IMR-90 (cell line): ENCODE measurements around the gene B4GALNT3.

ENCODE experiments used
- CEBPB ChIP-seq: IDR thresholded peaks from 2 replicates; pipeline ENCODE4 v1.6.1; 2012; ENCODE audit warnings: low read depth, low read length, improper control_type of control experiment
- FOS ChIP-seq: fragments of 150-350 bp; IDR thresholded peaks from 2 replicates; pipeline ENCODE4 v1.6.1; 2016; ENCODE audit warnings: low read depth, low read length
- MAFK ChIP-seq: IDR thresholded peaks from 2 replicates; pipeline ENCODE4 v1.6.1; 2012; ENCODE audit warnings: low read depth, low read length, improper control_type of control experiment
- MXI1 ChIP-seq: IDR thresholded peaks from 2 replicates; pipeline ENCODE4 v1.6.1; 2012; ENCODE audit warnings: low read depth, mild to moderate bottlenecking, low read length, moderate library complexity, borderline replicate concordance
- POLR2A ChIP-seq: IDR thresholded peaks from 2 replicates; pipeline ENCODE4 v1.6.1; 2012; ENCODE audit warnings: mild to moderate bottlenecking, low read depth, low read length
- TF ChIP-seq, protein P1 (sequence below): conservative IDR thresholded peaks from 2 replicates; pipeline ENCODE4 v1.5.1; 2012; ENCODE audit warnings: mild to moderate bottlenecking, low read depth, low read length, improper control_type of control experiment

DNA sequence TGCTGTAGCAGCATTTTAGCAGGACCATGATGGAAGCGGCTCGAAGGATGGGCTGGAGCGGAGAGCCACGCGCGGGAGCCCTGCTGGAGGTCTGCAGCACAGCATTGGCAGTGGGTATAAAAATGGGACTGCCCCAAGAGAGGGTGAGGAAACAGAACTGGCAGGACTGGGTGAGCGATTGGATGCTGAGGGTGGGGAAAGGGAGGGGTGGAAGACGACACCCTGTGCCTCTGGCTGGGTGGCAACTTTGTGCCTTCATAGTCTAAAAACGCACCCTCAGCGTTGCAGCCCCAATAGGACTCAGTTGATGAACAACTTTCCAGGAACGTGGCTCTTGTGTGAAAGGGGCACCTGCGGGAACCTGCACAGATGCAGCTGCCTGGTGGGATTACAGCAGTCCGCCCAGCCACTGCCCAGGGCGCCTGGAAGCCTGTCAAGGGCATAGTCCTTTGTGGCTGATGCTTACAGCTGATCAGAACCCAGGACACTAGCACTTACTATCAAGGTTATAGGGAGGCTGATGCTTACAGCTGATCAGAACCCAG is 130.5 kb downstream of the B4GALNT3 start:
- TF ChIP-seq, protein P1, sequence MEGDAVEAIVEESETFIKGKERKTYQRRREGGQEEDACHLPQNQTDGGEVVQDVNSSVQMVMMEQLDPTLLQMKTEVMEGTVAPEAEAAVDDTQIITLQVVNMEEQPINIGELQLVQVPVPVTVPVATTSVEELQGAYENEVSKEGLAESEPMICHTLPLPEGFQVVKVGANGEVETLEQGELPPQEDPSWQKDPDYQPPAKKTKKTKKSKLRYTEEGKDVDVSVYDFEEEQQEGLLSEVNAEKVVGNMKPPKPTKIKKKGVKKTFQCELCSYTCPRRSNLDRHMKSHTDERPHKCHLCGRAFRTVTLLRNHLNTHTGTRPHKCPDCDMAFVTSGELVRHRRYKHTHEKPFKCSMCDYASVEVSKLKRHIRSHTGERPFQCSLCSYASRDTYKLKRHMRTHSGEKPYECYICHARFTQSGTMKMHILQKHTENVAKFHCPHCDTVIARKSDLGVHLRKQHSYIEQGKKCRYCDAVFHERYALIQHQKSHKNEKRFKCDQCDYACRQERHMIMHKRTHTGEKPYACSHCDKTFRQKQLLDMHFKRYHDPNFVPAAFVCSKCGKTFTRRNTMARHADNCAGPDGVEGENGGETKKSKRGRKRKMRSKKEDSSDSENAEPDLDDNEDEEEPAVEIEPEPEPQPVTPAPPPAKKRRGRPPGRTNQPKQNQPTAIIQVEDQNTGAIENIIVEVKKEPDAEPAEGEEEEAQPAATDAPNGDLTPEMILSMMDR: no peak
- TF ChIP-seq CEBPB (no peak), FOS (no peak), MXI1 (no peak), MAFK (no peak), POLR2A (no peak)
